IMR-90 (cell line): ENCODE measurements around the gene SLC26A11.

ENCODE experiments used
- CEBPB ChIP-seq: IDR thresholded peaks from 2 replicates; pipeline ENCODE4 v1.6.1; 2012; ENCODE audit warnings: low read depth, low read length, improper control_type of control experiment
- CHD1 ChIP-seq: IDR thresholded peaks from 2 replicates; pipeline ENCODE4 v1.6.1; 2012; ENCODE audit warnings: low read depth, low read length, improper control_type of control experiment
- MAFK ChIP-seq: IDR thresholded peaks from 2 replicates; pipeline ENCODE4 v1.6.1; 2012; ENCODE audit warnings: low read depth, low read length, improper control_type of control experiment
- POLR2A ChIP-seq: IDR thresholded peaks from 2 replicates; pipeline ENCODE4 v1.6.1; 2012; ENCODE audit warnings: mild to moderate bottlenecking, low read depth, low read length
- RAD21 ChIP-seq: IDR thresholded peaks from 2 replicates; pipeline ENCODE4 v1.6.1; 2012; ENCODE audit warnings: low read length, improper control_type of control experiment
- RCOR1 ChIP-seq: IDR thresholded peaks from 2 replicates; pipeline ENCODE4 v1.6.1; 2012; ENCODE audit warnings: mild to moderate bottlenecking, low read length, improper control_type of control experiment; ENCODE audit not compliant: insufficient replicate concordance
- RFX5 ChIP-seq: IDR thresholded peaks from 2 replicates; pipeline ENCODE4 v1.8.0; 2012; ENCODE audit warnings: low read depth, mild to moderate bottlenecking, low read length, moderate library complexity
- SMC3 ChIP-seq: fragments of 150-350 bp; IDR thresholded peaks from 2 replicates; pipeline ENCODE4 v1.6.1; 2016; ENCODE audit warnings: low read depth, mild to moderate bottlenecking, antibody characterized with exemption, low read length, moderate library complexity
- TF ChIP-seq, protein P1 (sequence below): conservative IDR thresholded peaks from 2 replicates; pipeline ENCODE4 v1.5.1; 2012; ENCODE audit warnings: mild to moderate bottlenecking, low read depth, low read length, improper control_type of control experiment
- TF ChIP-seq, protein P2 (sequence below): fragments of 150-350 bp; IDR thresholded peaks from 2 replicates; pipeline ENCODE4 v1.6.1; 2017; ENCODE audit warnings: mild to moderate bottlenecking, antibody characterized with exemption, low read length, low read depth

DNA sequence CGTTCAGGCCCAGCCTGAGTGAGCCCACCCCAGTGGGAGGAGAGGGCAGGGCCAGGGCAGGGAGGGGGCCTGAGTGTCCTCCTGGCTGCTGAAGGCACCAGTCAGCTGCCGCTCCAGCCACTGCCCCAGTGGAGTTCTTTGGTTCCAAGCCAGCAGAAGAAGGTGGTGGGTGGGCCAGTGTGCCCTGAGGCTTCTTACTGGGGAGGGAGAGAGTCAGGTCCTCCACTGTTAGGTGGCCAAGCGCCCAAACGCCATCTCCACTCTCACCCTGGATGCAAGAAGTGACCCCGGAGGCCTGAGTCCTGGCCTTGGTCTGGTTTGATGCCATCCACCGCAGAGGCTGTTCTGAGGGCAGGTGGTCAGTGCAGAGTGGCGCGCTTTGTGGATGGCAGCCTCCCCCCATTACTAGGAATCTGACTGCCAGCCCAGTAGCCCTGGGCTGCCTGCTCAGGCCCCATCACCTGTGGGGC lies 42.6 kb downstream of the SLC26A11 start:
- TF ChIP-seq, protein P1, sequence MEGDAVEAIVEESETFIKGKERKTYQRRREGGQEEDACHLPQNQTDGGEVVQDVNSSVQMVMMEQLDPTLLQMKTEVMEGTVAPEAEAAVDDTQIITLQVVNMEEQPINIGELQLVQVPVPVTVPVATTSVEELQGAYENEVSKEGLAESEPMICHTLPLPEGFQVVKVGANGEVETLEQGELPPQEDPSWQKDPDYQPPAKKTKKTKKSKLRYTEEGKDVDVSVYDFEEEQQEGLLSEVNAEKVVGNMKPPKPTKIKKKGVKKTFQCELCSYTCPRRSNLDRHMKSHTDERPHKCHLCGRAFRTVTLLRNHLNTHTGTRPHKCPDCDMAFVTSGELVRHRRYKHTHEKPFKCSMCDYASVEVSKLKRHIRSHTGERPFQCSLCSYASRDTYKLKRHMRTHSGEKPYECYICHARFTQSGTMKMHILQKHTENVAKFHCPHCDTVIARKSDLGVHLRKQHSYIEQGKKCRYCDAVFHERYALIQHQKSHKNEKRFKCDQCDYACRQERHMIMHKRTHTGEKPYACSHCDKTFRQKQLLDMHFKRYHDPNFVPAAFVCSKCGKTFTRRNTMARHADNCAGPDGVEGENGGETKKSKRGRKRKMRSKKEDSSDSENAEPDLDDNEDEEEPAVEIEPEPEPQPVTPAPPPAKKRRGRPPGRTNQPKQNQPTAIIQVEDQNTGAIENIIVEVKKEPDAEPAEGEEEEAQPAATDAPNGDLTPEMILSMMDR = no peak
- TF ChIP-seq RAD21 (no peak), POLR2A (no peak), RCOR1 (no peak), CHD1 (no peak), CEBPB (no peak), MAFK (no peak), RFX5 (no peak), SMC3 (no peak)
- TF ChIP-seq, protein P2, sequence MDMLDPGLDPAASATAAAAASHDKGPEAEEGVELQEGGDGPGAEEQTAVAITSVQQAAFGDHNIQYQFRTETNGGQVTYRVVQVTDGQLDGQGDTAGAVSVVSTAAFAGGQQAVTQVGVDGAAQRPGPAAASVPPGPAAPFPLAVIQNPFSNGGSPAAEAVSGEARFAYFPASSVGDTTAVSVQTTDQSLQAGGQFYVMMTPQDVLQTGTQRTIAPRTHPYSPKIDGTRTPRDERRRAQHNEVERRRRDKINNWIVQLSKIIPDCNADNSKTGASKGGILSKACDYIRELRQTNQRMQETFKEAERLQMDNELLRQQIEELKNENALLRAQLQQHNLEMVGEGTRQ = no peak
